HG03571 (cell line): Measurements from ENCODE around the gene PNISR.

Source experiments
- ATAC-seq: cut with Tn5 transposase; IDR thresholded peaks from one replicate; pipeline ENCODE4 v1.9.1; 2021; ENCODE audit not compliant: unreplicated experiment

Gene PNISR

GRCh38 chr6:99348288-99349170 lies 76.6 kb downstream of the PNISR start:
- ATAC-seq, result no peak
